ENCODE results near the gene ZNF778.

DNA sequence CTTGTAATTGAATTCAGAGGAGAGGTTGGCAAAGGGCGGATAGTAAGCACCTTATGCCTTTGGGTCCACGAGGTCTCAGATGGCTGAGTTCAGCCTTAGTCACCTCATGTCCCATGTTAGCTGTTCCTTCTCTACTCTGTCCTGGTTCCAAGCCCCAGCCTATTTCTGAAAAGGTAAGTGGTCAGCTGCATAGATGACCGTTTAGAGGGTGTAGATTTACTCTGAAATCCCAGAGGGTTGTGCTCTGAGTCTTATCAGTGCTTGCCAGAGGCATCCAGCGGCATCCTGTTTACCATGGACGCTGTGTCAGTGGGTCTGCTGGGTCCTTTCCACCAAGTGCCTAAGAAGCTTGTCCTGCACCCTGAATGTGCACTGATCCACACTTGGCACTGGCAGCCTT is 1.9 kb downstream of the ZNF778 start:
- TF ChIP-seq EZH2phosphoT487 (IDR thresholded peaks at IDR 0.05; ENCODE audit: borderline replicate concordance): no peak
- TF ChIP-seq, protein P1, sequence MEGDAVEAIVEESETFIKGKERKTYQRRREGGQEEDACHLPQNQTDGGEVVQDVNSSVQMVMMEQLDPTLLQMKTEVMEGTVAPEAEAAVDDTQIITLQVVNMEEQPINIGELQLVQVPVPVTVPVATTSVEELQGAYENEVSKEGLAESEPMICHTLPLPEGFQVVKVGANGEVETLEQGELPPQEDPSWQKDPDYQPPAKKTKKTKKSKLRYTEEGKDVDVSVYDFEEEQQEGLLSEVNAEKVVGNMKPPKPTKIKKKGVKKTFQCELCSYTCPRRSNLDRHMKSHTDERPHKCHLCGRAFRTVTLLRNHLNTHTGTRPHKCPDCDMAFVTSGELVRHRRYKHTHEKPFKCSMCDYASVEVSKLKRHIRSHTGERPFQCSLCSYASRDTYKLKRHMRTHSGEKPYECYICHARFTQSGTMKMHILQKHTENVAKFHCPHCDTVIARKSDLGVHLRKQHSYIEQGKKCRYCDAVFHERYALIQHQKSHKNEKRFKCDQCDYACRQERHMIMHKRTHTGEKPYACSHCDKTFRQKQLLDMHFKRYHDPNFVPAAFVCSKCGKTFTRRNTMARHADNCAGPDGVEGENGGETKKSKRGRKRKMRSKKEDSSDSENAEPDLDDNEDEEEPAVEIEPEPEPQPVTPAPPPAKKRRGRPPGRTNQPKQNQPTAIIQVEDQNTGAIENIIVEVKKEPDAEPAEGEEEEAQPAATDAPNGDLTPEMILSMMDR (conservative IDR thresholded peaks at IDR 0.05; ENCODE audit: low read length): no peak
